Nephron (organoid): Measurements from ENCODE around the gene CCNK.

Source experiments
- H3K27ac Mint-ChIP-seq, 3 experiments: 2 replicates each; pipeline ENCODE4 v1.8.0; 2020; ENCODE audit warnings: mixed read lengths in 3 of 3, mild to moderate bottlenecking in 2 of 3, moderate library complexity in 1 of 3
- H3K27me3 Mint-ChIP-seq: 2 replicates; pipeline ENCODE4 v1.8.0; 2021; ENCODE audit warnings: low read depth, mild to moderate bottlenecking, moderate library complexity, mixed read lengths
- H3K36me3 Mint-ChIP-seq: 2 replicates; pipeline ENCODE4 v1.8.0; 2020; ENCODE audit warnings: low read depth, mixed read lengths
- H3K4me1 Mint-ChIP-seq: 2 replicates; pipeline ENCODE4 v1.8.0; 2020; ENCODE audit warnings: mixed read lengths
- H3K4me3 Mint-ChIP-seq, 3 experiments: 2 replicates each; pipeline ENCODE4 v1.8.0; 2020; ENCODE audit warnings: mild to moderate bottlenecking in 3 of 3, mixed read lengths in 3 of 3, moderate library complexity in 2 of 3
- H3K9me3 Mint-ChIP-seq: 2 replicates; pipeline ENCODE4 v1.8.0; 2020; ENCODE audit warnings: mixed read lengths
- CTCF ChIP-seq, 3 experiments: fragments of 200-600 bp; sonication (generic); IDR thresholded peaks; one replicate each; pipeline ENCODE4 v1.5.0; 2021; ENCODE audit warnings: antibody characterized with exemption in 3 of 3; ENCODE audit not compliant: unreplicated experiment in 3 of 3

Gene CCNK

GRCh38 chr14:99512571-99513182, 31.5 kb downstream of the CCNK start:
- peak overlapping the region in 1 of 3 experiments; percentile 42 for H3K27ac Mint-ChIP-seq
- no peak overlapping the region for H3K4me3 Mint-ChIP-seq
- peaks cover 5% of the 10 kb centered on the region for H3K4me1 Mint-ChIP-seq
- no peak for TF ChIP-seq CTCF (IDR thresholded peaks at IDR 0.05; ENCODE audit: unreplicated experiment in 3 of 3)
- peaks cover 20% of the 10 kb centered on the region for H3K36me3 Mint-ChIP-seq
- H3K27me3 Mint-ChIP-seq, result no peaks in the 10 kb centered on the region
- no peaks in the 10 kb centered on the region for H3K9me3 Mint-ChIP-seq

GRCh38 chr14:99513183-99513694, 32.0 kb downstream of the CCNK start:
- Mint-ChIP-seq H3K36me3 (peaks cover 14% of the 10 kb centered on the region), H3K4me1 (peaks cover 5% of the 10 kb centered on the region), H3K9me3 (no peaks in the 10 kb centered on the region), H3K27ac (no peak overlapping the region), H3K27me3 (no peaks in the 10 kb centered on the region), H3K4me3 (no peak overlapping the region)
- no peak for TF ChIP-seq CTCF (IDR thresholded peaks at IDR 0.05; ENCODE audit: unreplicated experiment in 3 of 3)

- Mint-ChIP-seq H3K9me3 (no peaks in the 10 kb centered on the region), H3K27me3 (no peaks in the 10 kb centered on the region), H3K27ac (no peak overlapping the region), H3K4me1 (peaks cover 5% of the 10 kb centered on the region), H3K36me3 (peaks cover 6% of the 10 kb centered on the region), H3K4me3 (no peak overlapping the region)
- TF ChIP-seq CTCF (IDR thresholded peaks at IDR 0.05; ENCODE audit: unreplicated experiment in 3 of 3), result no peak
Measured at GRCh38 chr14:99513946-99514551, 32.8 kb downstream of the CCNK start.

- Mint-ChIP-seq H3K4me1 (peaks cover 5% of the 10 kb centered on the region), H3K27me3 (no peaks in the 10 kb centered on the region)
- no peak for TF ChIP-seq CTCF (IDR thresholded peaks at IDR 0.05; ENCODE audit: unreplicated experiment in 3 of 3)
Measured at GRCh38 chr14:99514552-99515300, 33.5 kb downstream of the CCNK start.

GRCh38 chr14:99515301-99516155, 34.3 kb downstream of the CCNK start:
- no peak overlapping the region for H3K27ac Mint-ChIP-seq
- H3K27me3 Mint-ChIP-seq, result no peaks in the 10 kb centered on the region
- peaks cover 5% of the 10 kb centered on the region for H3K4me1 Mint-ChIP-seq
- TF ChIP-seq CTCF (IDR thresholded peaks at IDR 0.05; ENCODE audit: unreplicated experiment in 3 of 3), result no peak
- H3K9me3 Mint-ChIP-seq, result no peaks in the 10 kb centered on the region
- H3K4me3 Mint-ChIP-seq, result no peak overlapping the region
- no peaks in the 10 kb centered on the region for H3K36me3 Mint-ChIP-seq

More at GRCh38 chr14:99514552-99515300, 33.5 kb downstream of the CCNK start:
- Mint-ChIP-seq H3K36me3 (no peaks in the 10 kb centered on the region), H3K4me3 (no peak overlapping the region), H3K27ac (no peak overlapping the region), H3K9me3 (no peaks in the 10 kb centered on the region)
